A549 treated with GW870086 at 1 μM for 4 hours (cell line): ENCODE results near the gene SLC28A3. TPM values are rescaled to one million over a fixed set of nuclear protein-coding genes. Genes with fewer than 3 reads are reported as not detected.

Source experiments
- total RNA-seq: library from RNA; stranded (reverse); fragments of 200-300 nt; extraction: Qiagen RNA extraction; gene quantifications from 5 replicates; pipeline ENCODE4 v1.2.3, GENCODE V29; 2022; ENCODE audit warnings: low read depth

SLC28A3 gene, protein sequence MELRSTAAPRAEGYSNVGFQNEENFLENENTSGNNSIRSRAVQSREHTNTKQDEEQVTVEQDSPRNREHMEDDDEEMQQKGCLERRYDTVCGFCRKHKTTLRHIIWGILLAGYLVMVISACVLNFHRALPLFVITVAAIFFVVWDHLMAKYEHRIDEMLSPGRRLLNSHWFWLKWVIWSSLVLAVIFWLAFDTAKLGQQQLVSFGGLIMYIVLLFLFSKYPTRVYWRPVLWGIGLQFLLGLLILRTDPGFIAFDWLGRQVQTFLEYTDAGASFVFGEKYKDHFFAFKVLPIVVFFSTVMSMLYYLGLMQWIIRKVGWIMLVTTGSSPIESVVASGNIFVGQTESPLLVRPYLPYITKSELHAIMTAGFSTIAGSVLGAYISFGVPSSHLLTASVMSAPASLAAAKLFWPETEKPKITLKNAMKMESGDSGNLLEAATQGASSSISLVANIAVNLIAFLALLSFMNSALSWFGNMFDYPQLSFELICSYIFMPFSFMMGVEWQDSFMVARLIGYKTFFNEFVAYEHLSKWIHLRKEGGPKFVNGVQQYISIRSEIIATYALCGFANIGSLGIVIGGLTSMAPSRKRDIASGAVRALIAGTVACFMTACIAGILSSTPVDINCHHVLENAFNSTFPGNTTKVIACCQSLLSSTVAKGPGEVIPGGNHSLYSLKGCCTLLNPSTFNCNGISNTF
- total RNA-seq, result not detected in 5 replicates

DNA sequence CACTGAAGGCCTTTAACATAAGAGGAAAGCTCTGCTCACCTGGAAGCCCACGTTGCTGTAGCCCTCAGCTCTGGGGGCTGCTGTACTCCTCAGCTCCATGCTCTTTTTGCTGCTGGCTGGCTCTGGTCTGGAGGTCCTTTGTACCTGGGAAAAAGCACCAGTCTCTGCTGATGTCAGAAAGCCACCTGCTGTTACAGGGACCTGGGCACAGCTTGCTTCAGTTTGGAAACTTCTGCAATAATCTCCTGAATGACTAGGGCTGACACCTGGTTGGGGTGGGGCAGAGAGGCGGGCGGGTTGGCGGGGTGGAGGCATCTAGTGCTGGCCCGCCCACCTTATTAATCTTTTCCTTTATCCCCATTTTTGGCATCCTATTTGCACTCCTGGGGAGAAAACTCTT, at the start of gene SLC28A3:
Gene SLC28A3, minus strand, starts transcription at position 224 of the 400 bp plus-strand sequence. Its CDS starts 125 bp downstream, at position 99.

